Kidney (tissue), 14 donors: Measurements from ENCODE around the gene USP6NL. TPM values are rescaled to one million over a fixed set of nuclear protein-coding genes. Genes with fewer than 3 reads are reported as not detected.
"Not testable (repeated sequence)": the region's sequence is repeated elsewhere in the genome, so short reads cannot be mapped to it uniquely, and the experiment has no call there.

Experiments used
- DNase-seq, 5 donors: peaks; one replicate each; pipeline ENCODE4 v3.0.0-alpha.2; 2013 to 2020
- FAIRE-seq: peaks from 2 replicates; lab custom pipeline; 2012; peaks lifted over from hg19 to GRCh38; lab: Jason Lieb, UNC
- H3K27ac ChIP-seq, 2 donors: one replicate each; pipeline ENCODE4 v1.7.0; 2013; ENCODE audit warnings: low read depth in 2 of 2, low read length in 2 of 2, inconsistent platforms in 1 of 2
- H3K27me3 ChIP-seq: one replicate; pipeline ENCODE4 v1.7.1; 2013; ENCODE audit warnings: low read length, inconsistent platforms; ENCODE audit not compliant: control insufficient read depth, insufficient read depth
- H3K36me3 ChIP-seq, 3 donors: one replicate each; pipeline versions ENCODE4 v1.7.0 to v1.7.1; 2013; ENCODE audit warnings: low read length in 3 of 3, control low read depth in 1 of 3, inconsistent platforms in 1 of 3; ENCODE audit not compliant: insufficient read depth in 3 of 3, control insufficient read depth in 2 of 3
- H3K4me1 ChIP-seq, 3 donors: one replicate each; pipeline versions ENCODE4 v1.7.0 to v1.7.1; 2013; ENCODE audit warnings: low read length in 3 of 3, inconsistent platforms in 1 of 3, low read depth in 1 of 3; ENCODE audit not compliant: control insufficient read depth in 2 of 3, insufficient read depth in 2 of 3
- H3K4me3 ChIP-seq, 3 donors: one replicate each; pipeline versions ENCODE4 v1.7.0 to v1.8.1; 2013; ENCODE audit warnings: low read length in 3 of 3, control low read depth in 1 of 3, inconsistent platforms in 1 of 3
- H3K9ac ChIP-seq, 3 donors: one replicate each; pipeline versions ENCODE4 v1.7.0 to v1.7.1; 2013; ENCODE audit warnings: low read length in 3 of 3, control low read depth in 1 of 3, inconsistent platforms in 1 of 3
- H3K9me3 ChIP-seq, 3 donors: one replicate each; pipeline versions ENCODE4 v1.7.0 to v1.7.1; 2013; ENCODE audit warnings: low read length in 3 of 3, control low read depth in 1 of 3, inconsistent platforms in 1 of 3; ENCODE audit not compliant: control insufficient read depth in 2 of 3, insufficient read depth in 1 of 3
- intact Hi-C: fragments of 100-400 bp; cut with DNase I; formaldehyde crosslinking; loops from one replicate; pipeline ENCODE4 v1.11.1; 2022
- polyA plus RNA-seq: library from polyadenylated mRNA; stranded (reverse); fragments of 350-450 nt; fragmentation: Illumina TruSeq; extraction: RNeasy Lipid Tissue Mini Kit (QIAGEN cat#74804); gene quantifications from one replicate; pipeline ENCODE4 v1.2.3, GENCODE V29; 2014; ENCODE audit warnings: low read depth, low replicate concordance; ENCODE audit not compliant: insufficient read depth
- total RNA-seq: library from RNA; stranded (reverse); fragmentation: NEBNext Ultra II Directional; extraction: Animal tissue kit (Norgen Biotek cat#: 25700); gene quantifications from one replicate; pipeline ENCODE4 v1.2.1, GENCODE V29; 2021
- TF ChIP-seq, protein P1 (sequence below): IDR thresholded peaks from 3 replicates; pipeline ENCODE4 v1.5.1; 2012; ENCODE audit warnings: mild to moderate bottlenecking, moderate library complexity, borderline replicate concordance; ENCODE audit not compliant: insufficient read depth; ENCODE audit errors: extremely low read depth
- donor health status: control.
- donor health status: control.
- donor health status: control.
- donor health status: control.
- donor health status: control.
- donor health status: DM: yes; HTN: yes; CAD: no.
- donor health status: Normal renal cell carcinoma (clear cell type).

USP6NL gene
- total and polyA plus RNA-seq, 2 donors from 2014 or later = 4.5 to 17.7 TPM

DNA sequence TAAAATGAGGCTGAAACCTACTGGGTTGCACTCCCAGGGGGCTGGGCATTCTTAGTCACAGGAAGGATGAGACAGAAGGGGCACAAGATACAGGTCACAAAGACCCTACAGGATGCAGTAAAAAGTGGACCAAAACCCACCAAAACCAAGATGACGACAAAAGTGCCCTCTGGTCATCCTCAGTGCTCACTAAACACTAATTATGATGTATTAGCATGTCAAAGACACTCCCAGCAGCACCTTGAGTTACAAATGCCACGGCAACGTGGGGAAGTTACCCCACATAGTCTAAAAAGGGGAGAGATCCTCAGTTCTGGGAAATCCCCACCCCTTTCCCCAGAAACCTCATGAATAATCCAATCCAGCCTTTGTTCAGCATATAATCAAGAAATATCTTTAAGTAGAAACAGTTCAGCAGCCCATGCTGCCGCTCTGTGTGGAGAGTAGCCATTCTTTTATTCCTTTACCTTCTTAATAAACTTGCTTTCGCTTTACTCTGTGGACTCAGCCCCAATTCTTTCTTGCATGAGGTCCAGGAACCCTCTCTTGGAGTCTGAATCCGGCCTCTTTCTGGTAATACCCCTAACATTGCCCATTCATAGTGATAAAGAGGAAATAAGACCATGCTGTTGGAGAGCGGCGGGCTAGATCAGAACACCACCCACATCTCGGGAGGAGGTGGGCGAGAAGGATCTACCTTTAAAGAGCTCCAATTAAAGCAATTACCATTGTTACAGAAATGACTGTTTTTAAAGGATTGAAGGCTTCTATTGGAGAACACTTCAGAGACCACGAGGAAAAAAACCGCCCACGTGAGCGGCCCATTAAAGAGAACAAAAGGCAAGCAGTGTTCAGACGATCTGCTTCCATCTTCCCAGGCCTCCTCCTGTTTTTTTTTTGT, 170.9 kb downstream of the USP6NL start:
- no peak overlapping the region for H3K4me3 ChIP-seq
- H3K9me3 ChIP-seq = no peaks in the 10 kb centered on the region
- TF ChIP-seq, protein P1, sequence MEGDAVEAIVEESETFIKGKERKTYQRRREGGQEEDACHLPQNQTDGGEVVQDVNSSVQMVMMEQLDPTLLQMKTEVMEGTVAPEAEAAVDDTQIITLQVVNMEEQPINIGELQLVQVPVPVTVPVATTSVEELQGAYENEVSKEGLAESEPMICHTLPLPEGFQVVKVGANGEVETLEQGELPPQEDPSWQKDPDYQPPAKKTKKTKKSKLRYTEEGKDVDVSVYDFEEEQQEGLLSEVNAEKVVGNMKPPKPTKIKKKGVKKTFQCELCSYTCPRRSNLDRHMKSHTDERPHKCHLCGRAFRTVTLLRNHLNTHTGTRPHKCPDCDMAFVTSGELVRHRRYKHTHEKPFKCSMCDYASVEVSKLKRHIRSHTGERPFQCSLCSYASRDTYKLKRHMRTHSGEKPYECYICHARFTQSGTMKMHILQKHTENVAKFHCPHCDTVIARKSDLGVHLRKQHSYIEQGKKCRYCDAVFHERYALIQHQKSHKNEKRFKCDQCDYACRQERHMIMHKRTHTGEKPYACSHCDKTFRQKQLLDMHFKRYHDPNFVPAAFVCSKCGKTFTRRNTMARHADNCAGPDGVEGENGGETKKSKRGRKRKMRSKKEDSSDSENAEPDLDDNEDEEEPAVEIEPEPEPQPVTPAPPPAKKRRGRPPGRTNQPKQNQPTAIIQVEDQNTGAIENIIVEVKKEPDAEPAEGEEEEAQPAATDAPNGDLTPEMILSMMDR = no peak
- no peaks in the 10 kb centered on the region for H3K36me3 ChIP-seq
- DNase-seq = no peak
- FAIRE-seq = no peak
- no peak overlapping the region for H3K9ac ChIP-seq
- no peaks in the 10 kb centered on the region for H3K4me1 ChIP-seq
- intact Hi-C loops = no loop called here
- H3K27me3 ChIP-seq = no peaks in the 10 kb centered on the region
- no peak overlapping the region for H3K27ac ChIP-seq

DNA sequence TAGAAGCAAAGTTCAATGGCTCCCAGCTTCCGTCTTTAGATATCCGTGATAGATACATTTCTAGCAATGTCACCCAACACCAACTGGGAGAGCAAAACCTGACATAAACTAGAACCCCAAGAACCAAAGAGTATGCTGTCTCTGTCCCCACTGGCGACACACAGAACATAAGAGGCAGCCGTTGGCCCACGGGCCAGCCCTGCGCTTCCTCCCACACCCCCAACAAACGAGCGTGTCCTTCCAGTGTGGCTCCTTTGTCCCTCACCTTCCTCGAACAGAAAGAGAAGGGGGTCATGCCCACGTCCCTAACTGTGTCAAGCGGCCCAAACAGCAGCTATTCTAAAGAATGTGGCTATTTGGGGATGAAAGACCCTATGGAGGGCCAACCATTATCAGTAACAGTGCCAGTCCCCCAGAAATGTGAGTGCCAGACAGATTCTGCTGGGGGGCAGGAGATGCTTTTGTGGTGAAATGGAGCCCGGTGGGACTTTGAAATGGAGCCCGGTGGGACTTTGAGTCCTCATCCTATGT, 171.9 kb downstream of the USP6NL start:
- TF ChIP-seq, protein P1 = no peak
- H3K4me3 ChIP-seq = no peak overlapping the region
- H3K4me1 ChIP-seq = no peaks in the 10 kb centered on the region
- no peak overlapping the region for H3K27ac ChIP-seq
- H3K9me3 ChIP-seq = no peaks in the 10 kb centered on the region
- DNase-seq (no peak), FAIRE-seq (no peak)
- intact Hi-C loops = no loop called here
- H3K36me3 ChIP-seq = no peaks in the 10 kb centered on the region
- no peak overlapping the region for H3K9ac ChIP-seq
- H3K27me3 ChIP-seq = no peaks in the 10 kb centered on the region

DNA sequence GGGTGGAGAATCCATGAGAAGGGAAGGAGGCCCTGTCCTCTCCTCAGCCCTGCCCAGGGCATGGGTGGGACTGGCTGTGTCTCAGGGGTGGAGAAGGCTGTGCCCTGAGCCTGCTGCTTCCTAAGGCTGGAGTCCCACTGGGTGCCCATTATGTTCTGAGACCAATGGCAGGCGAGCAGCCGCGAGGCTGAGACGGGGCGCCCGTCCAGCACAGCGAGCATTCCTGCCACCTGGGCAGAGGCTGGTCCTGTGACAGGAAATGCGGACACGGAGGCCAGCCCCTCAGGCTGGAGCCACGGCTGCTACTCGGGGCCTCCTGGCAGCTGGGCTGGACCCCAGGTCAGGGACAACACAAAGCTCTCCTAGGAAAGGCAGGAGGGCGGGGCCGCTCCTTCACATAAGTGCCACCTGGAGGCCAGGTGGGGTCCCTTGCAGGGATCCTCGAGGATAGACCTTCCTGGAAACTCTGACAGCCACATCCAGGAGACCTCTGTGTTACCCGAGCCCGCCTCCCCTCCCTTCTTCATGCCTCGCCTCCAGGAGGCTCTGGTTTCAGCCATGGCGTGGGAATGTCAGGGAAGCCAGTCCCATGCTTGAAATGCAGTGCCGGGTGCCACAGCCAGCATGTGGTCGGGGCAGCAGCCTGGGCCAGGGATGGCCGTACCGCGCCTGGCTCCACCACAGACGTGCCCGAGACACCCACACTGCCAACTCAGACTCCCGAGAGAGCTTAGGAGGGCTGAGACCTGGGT, 173.9 kb downstream of the USP6NL start:
- Histone ChIP-seq H3K4me3 (no peak overlapping the region), H3K9me3 (no peaks in the 10 kb centered on the region), H3K27ac (no peak overlapping the region), H3K27me3 (no peaks in the 10 kb centered on the region), H3K36me3 (no peaks in the 10 kb centered on the region), H3K9ac (no peak overlapping the region), H3K4me1 (no peaks in the 10 kb centered on the region)
- intact Hi-C loops = no loop called here
- TF ChIP-seq, protein P1 = no peak
- FAIRE-seq = no peak
- DNase-seq = peak in 4 of 5 donors; percentile 64 to 81 (median 73)

DNA sequence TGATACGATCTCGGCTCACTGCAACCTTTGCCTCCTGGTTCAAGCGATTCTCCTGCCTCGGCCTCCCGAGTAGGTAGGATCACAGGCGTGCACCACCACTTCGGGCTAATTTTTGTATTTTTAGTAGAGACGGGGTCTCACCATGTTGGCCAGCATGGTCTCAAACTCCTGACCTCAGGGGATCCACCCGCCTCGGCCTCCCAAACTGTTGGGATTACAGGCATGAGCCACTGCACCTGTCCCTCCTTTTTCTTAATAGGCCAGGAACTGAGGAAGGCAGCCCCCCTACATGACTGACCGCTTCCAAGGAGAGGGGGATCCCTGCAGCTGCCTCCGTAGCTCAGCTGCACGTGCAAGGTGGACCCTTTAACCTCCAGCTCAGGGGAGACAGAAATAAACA, 175.0 kb downstream of the USP6NL start:
- H3K9ac ChIP-seq, FAIRE-seq, H3K27ac ChIP-seq, H3K9me3 ChIP-seq, H3K4me1 ChIP-seq, DNase-seq, intact Hi-C loops, H3K27me3 ChIP-seq, H3K4me3 ChIP-seq, H3K36me3 ChIP-seq: not testable (repeated sequence)
